ENCODE results near the gene GATB. TPM values are rescaled to one million over a fixed set of nuclear protein-coding genes. Genes with fewer than 3 reads are reported as not detected.

The GATB gene
- total and polyA plus RNA-seq, 2 donors (not counting 3 experiments of a cell fraction or from before 2014, with no cell fraction given): 14.4 to 17.7 TPM

- H3K9me3 ChIP-seq (replicated peaks; ENCODE audit: control insufficient read depth, insufficient read depth, low read length): no peaks in the 10 kb centered on the region
- intact Hi-C loops (cut with micrococcal nuclease): loop anchor here (1.0 kb wide), 1 partner anchor 15 kb away; no protein-coding TSS in a partner anchor
Observed at GRCh38 chr4:151658959-151659600, 101.7 kb downstream of the GATB start.

GRCh38 chr4:151657896-151658295 is 102.9 kb downstream of the GATB start:
- intact Hi-C loops (cut with micrococcal nuclease): no loop called here

More at GRCh38 chr4:151658959-151659600, 101.7 kb downstream of the GATB start:
- ChIA-PET POLR2A (interaction anchor here (0.6 kb wide), 1 partner anchor 244 kb away, joined by 9 read pairs; no protein-coding TSS in a partner anchor), CTCF (interaction anchor here (1.4 kb wide), 1 partner anchor 18 kb away, joined by 3 read pairs; no protein-coding TSS in a partner anchor)
- H3K9me1 ChIP-seq (replicated peaks; ENCODE audit: control insufficient read depth, extremely low read depth, insufficient read depth, low read length): no peaks in the 10 kb centered on the region
- no peak overlapping the region for H3K4me3 ChIP-seq (replicated peaks in 1 of 3; ENCODE audit: insufficient read depth in 1 of 3, low read depth in 1 of 3, low read length in 3 of 3)
- no peaks in the 10 kb centered on the region for H4K20me1 ChIP-seq (replicated peaks; ENCODE audit: control insufficient read depth, extremely low read depth, insufficient read depth, low read length)
- DNase-seq (ENCODE audit: low read depth, low spot score) (peak; percentile 30), FAIRE-seq (peak; percentile 67)
- H3K36me3 ChIP-seq (ENCODE audit: control insufficient read depth in 2 of 2, extremely low read depth in 1 of 2, insufficient read depth in 2 of 2, low read length in 2 of 2): no peaks in the 10 kb centered on the region
- TF ChIP-seq FOS (IDR thresholded peaks at IDR 0.05; ENCODE audit: borderline replicate concordance, insufficient read depth, low read length): peak; percentile 48
- no peak for TF ChIP-seq JUN (IDR thresholded peaks at IDR 0.05; ENCODE audit: borderline replicate concordance, insufficient read depth, insufficient read length, low read depth)
- dilution Hi-C loops (cut with MboI; ENCODE audit: extremely low pct_ligation_motif_present, low sequenced_read_pairs): no loop called here
- no peaks in the 10 kb centered on the region for H3K27me3 ChIP-seq (ENCODE audit: control insufficient read depth in 2 of 2, insufficient read depth in 2 of 2, low read length in 2 of 2)
- peak overlapping the region; percentile 42 for H3K27ac ChIP-seq (ENCODE audit: insufficient read depth, low read depth, low read length)
- no peak overlapping the region for H3K4me2 ChIP-seq (ENCODE audit: insufficient read depth, low read length)
- no peak overlapping the region for H2AFZ ChIP-seq (ENCODE audit: low read depth, low read length)
- H3K4me1 ChIP-seq (ENCODE audit: control insufficient read depth, extremely low read depth, insufficient read depth, low read length): peaks cover 13% of the 10 kb centered on the region
- no peak overlapping the region for H3K9ac ChIP-seq (replicated peaks; ENCODE audit: extremely low read depth, insufficient read depth, low read length)
- H3K79me2 ChIP-seq (ENCODE audit: control insufficient read depth, insufficient read depth, low read length): no peaks in the 10 kb centered on the region
- BruUV-seq (replicated peaks): no TSS peak

More at GRCh38 chr4:151657896-151658295, 102.9 kb downstream of the GATB start:
- no peaks in the 10 kb centered on the region for H4K20me1 ChIP-seq (replicated peaks; ENCODE audit: control insufficient read depth, extremely low read depth, insufficient read depth, low read length)
- no peak overlapping the region for H2AFZ ChIP-seq (ENCODE audit: low read depth, low read length)
- no peak overlapping the region for H3K4me3 ChIP-seq (replicated peaks in 1 of 3; ENCODE audit: insufficient read depth in 1 of 3, low read depth in 1 of 3, low read length in 3 of 3)
- no peak for TF ChIP-seq EZH2 (IDR thresholded peaks at IDR 0.05; ENCODE audit: borderline replicate concordance, low read depth, low read length, severe bottlenecking)
- TF ChIP-seq POLR2AphosphoS5 (IDR thresholded peaks at IDR 0.05; ENCODE audit: insufficient read depth, low read depth, low read length): no peak
- TF ChIP-seq JUN (IDR thresholded peaks at IDR 0.05; ENCODE audit: borderline replicate concordance, insufficient read depth, insufficient read length, low read depth): no peak
- TF ChIP-seq FOS (IDR thresholded peaks at IDR 0.05; ENCODE audit: borderline replicate concordance, insufficient read depth, low read length): no peak
- TF ChIP-seq, protein P1, sequence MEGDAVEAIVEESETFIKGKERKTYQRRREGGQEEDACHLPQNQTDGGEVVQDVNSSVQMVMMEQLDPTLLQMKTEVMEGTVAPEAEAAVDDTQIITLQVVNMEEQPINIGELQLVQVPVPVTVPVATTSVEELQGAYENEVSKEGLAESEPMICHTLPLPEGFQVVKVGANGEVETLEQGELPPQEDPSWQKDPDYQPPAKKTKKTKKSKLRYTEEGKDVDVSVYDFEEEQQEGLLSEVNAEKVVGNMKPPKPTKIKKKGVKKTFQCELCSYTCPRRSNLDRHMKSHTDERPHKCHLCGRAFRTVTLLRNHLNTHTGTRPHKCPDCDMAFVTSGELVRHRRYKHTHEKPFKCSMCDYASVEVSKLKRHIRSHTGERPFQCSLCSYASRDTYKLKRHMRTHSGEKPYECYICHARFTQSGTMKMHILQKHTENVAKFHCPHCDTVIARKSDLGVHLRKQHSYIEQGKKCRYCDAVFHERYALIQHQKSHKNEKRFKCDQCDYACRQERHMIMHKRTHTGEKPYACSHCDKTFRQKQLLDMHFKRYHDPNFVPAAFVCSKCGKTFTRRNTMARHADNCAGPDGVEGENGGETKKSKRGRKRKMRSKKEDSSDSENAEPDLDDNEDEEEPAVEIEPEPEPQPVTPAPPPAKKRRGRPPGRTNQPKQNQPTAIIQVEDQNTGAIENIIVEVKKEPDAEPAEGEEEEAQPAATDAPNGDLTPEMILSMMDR (IDR thresholded peaks at IDR 0.05; ENCODE audit: extremely low read depth in 1 of 2, insufficient read depth in 1 of 2, low read depth in 1 of 2, low read length in 2 of 2): no peak
- TF ChIP-seq POLR2A (IDR thresholded peaks at IDR 0.05; ENCODE audit: low read depth, low read length): no peak
- no peak for TF ChIP-seq MYC (IDR thresholded peaks at IDR 0.05; ENCODE audit: low read depth, low read length)
- TF ChIP-seq GATA2 (IDR thresholded peaks at IDR 0.05; ENCODE audit: insufficient read depth, insufficient read length, low read depth, low read length): no peak
- no peak for TF ChIP-seq MAX (IDR thresholded peaks at IDR 0.05; ENCODE audit: insufficient read depth, insufficient read length)
- H3K79me2 ChIP-seq (ENCODE audit: control insufficient read depth, insufficient read depth, low read length): no peaks in the 10 kb centered on the region
- peaks cover 13% of the 10 kb centered on the region for H3K4me1 ChIP-seq (ENCODE audit: control insufficient read depth, extremely low read depth, insufficient read depth, low read length)
- CTCF ChIA-PET: interaction anchor here (0.9 to 1.8 kb wide), 4 partner anchors 9 to 17 kb away, joined by 3 to 4 read pairs (median 4); no protein-coding TSS in a partner anchor
- H3K4me2 ChIP-seq (ENCODE audit: insufficient read depth, low read length): no peak overlapping the region
- dilution Hi-C loops (cut with MboI; ENCODE audit: extremely low pct_ligation_motif_present, low sequenced_read_pairs): no loop called here
- H3K9me1 ChIP-seq (replicated peaks; ENCODE audit: control insufficient read depth, extremely low read depth, insufficient read depth, low read length): no peaks in the 10 kb centered on the region
- no peak overlapping the region for H3K9ac ChIP-seq (replicated peaks; ENCODE audit: extremely low read depth, insufficient read depth, low read length)
- no peak overlapping the region for H3K27ac ChIP-seq (ENCODE audit: insufficient read depth, low read depth, low read length)
- BruUV-seq (replicated peaks): no TSS peak
- no peaks in the 10 kb centered on the region for H3K27me3 ChIP-seq (ENCODE audit: control insufficient read depth in 2 of 2, insufficient read depth in 2 of 2, low read length in 2 of 2)
- H3K36me3 ChIP-seq (ENCODE audit: control insufficient read depth in 2 of 2, extremely low read depth in 1 of 2, insufficient read depth in 2 of 2, low read length in 2 of 2): no peaks in the 10 kb centered on the region
- H3K9me3 ChIP-seq (replicated peaks; ENCODE audit: control insufficient read depth, insufficient read depth, low read length): no peaks in the 10 kb centered on the region
- no peak for DNase-seq (ENCODE audit: low read depth, low spot score)
- POLR2A ChIA-PET: no interaction called here
- FAIRE-seq: no peak
